COLO668 (cell line): ENCODE data around the gene STRIP1.

Source experiments
- DNase-seq: peaks from one replicate; lab custom pipeline; 2025; ENCODE audit not compliant: unreplicated experiment; lab: John Stamatoyannopoulos, UW

The STRIP1 gene

GRCh38 chr1:110049801-110050601 lies 15.6 kb downstream of the STRIP1 start:
- no peak for DNase-seq

- no peak for DNase-seq
Measured at GRCh38 chr1:110050602-110051261, 16.3 kb downstream of the STRIP1 start.

GRCh38 chr1:110051262-110051648 lies 16.8 kb downstream of the STRIP1 start:
- no peak for DNase-seq

GRCh38 chr1:110053552-110054428 lies 19.4 kb downstream of the STRIP1 start:
- peak; percentile 67 for DNase-seq

GRCh38 chr1:110055493-110056284 lies 21.3 kb downstream of the STRIP1 start:
- no peak for DNase-seq

GRCh38 chr1:110056285-110056683 lies 21.9 kb downstream of the STRIP1 start:
- DNase-seq: no peak

- DNase-seq: no peak
Measured at GRCh38 chr1:110056776-110057175, 22.4 kb downstream of the STRIP1 start.

- DNase-seq: no peak
Measured at GRCh38 chr1:110057963-110058518, 23.6 kb downstream of the STRIP1 start.

- DNase-seq: no peak
Measured at GRCh38 chr1:110058591-110058990, 24.2 kb downstream of the STRIP1 start.

- no peak for DNase-seq
Measured at GRCh38 chr1:110059133-110059863, 24.9 kb downstream of the STRIP1 start.

- DNase-seq: peak; percentile 69
Measured at GRCh38 chr1:110060034-110060661, 25.7 kb downstream of the STRIP1 start.

GRCh38 chr1:110060662-110061060 lies 26.2 kb downstream of the STRIP1 start:
- DNase-seq: no peak

GRCh38 chr1:110061341-110061740 lies 26.9 kb downstream of the STRIP1 start:
- DNase-seq: no peak

- DNase-seq: no peak
Measured at GRCh38 chr1:110062612-110063011, 28.2 kb downstream of the STRIP1 start.

- DNase-seq: no peak
Measured at GRCh38 chr1:110063781-110064180, 29.4 kb downstream of the STRIP1 start.

GRCh38 chr1:110064576-110065337 lies 30.3 kb downstream of the STRIP1 start:
- DNase-seq: no peak

- no peak for DNase-seq
Measured at GRCh38 chr1:110065841-110066240, 31.4 kb downstream of the STRIP1 start.

- no peak for DNase-seq
Measured at GRCh38 chr1:110067479-110067892, 33.1 kb downstream of the STRIP1 start.
